Loucy (cell line): ENCODE data around the gene CHST11.

Experiments
- H2AFZ ChIP-seq: fragments of 200-600 bp; sonication (generic); 2 replicates; pipeline ENCODE4 v1.6.0; 2016; ENCODE audit warnings: antibody characterized with exemption, mild to moderate bottlenecking, low read length, moderate library complexity
- H3F3A ChIP-seq: fragments of 200-600 bp; 2 replicates; pipeline ENCODE4 v1.6.0; 2016; ENCODE audit warnings: antibody characterized with exemption, low read depth, mild to moderate bottlenecking
- H3K27me3 ChIP-seq: fragments of 200-600 bp; sonication (generic); 2 replicates; pipeline ENCODE4 v1.6.1; 2014; ENCODE audit warnings: low read length, mild to moderate bottlenecking; ENCODE audit not compliant: insufficient read depth, poor library complexity, severe bottlenecking
- H3K36me3 ChIP-seq: fragments of 200-600 bp; sonication (generic); 2 replicates; pipeline ENCODE4 v1.6.1; 2016; ENCODE audit warnings: low read length; ENCODE audit not compliant: insufficient read depth
- H3K4me1 ChIP-seq: fragments of 200-600 bp; sonication (generic); 2 replicates; pipeline ENCODE4 v1.5.1; 2014; ENCODE audit warnings: low read length, mild to moderate bottlenecking; ENCODE audit not compliant: insufficient read depth, poor library complexity, severe bottlenecking
- H3K4me2 ChIP-seq: fragments of 200-600 bp; sonication (generic); 2 replicates; pipeline ENCODE4 v1.6.0; 2014; ENCODE audit warnings: antibody characterized with exemption, low read length, low read depth, mild to moderate bottlenecking; ENCODE audit not compliant: poor library complexity, severe bottlenecking
- H3K4me3 ChIP-seq: fragments of 200-600 bp; sonication (generic); 2 replicates; pipeline ENCODE4 v1.5.1; 2014; ENCODE audit warnings: low read length, mild to moderate bottlenecking, mixed read lengths; ENCODE audit not compliant: poor library complexity, severe bottlenecking
- H3K79me2 ChIP-seq: fragments of 200-600 bp; sonication (generic); 2 replicates; pipeline ENCODE4 v1.6.1; 2014; ENCODE audit warnings: low read length; ENCODE audit not compliant: insufficient read depth
- H3K9ac ChIP-seq: fragments of 200-600 bp; sonication (generic); 2 replicates; pipeline ENCODE4 v1.6.0; 2014; ENCODE audit warnings: mild to moderate bottlenecking, low read depth, low read length, moderate library complexity; ENCODE audit not compliant: poor library complexity, severe bottlenecking
- H3K9me2 ChIP-seq: fragments of 200-600 bp; sonication (generic); replicated peaks from 2 replicates; pipeline ENCODE4 v1.6.1; 2016; ENCODE audit warnings: low read depth, low read length, mixed read lengths
- H3K9me3 ChIP-seq: fragments of 200-600 bp; sonication (generic); 2 replicates; pipeline ENCODE4 v1.6.1; 2014; ENCODE audit warnings: mild to moderate bottlenecking, antibody characterized with exemption, low read length, low read depth; ENCODE audit not compliant: insufficient read depth
- H4K20me1 ChIP-seq: fragments of 200-600 bp; sonication (generic); 2 replicates; pipeline ENCODE4 v1.6.0; 2014; ENCODE audit warnings: antibody characterized with exemption, low read length, mild to moderate bottlenecking; ENCODE audit not compliant: insufficient read depth, poor library complexity, severe bottlenecking
- EZH2phosphoT487 ChIP-seq: fragments of 200-600 bp; IDR thresholded peaks from 2 replicates; pipeline ENCODE4 v1.6.1; 2018; ENCODE audit warnings: antibody characterized with exemption, mild to moderate bottlenecking, moderate library complexity, borderline replicate concordance
- TF ChIP-seq, protein P1 (sequence below): fragments of 200-600 bp; sonication (generic); conservative IDR thresholded peaks from 2 replicates; pipeline ENCODE4 v1.5.1; 2014; ENCODE audit warnings: mild to moderate bottlenecking, antibody characterized with exemption, low read length

Gene CHST11

DNA sequence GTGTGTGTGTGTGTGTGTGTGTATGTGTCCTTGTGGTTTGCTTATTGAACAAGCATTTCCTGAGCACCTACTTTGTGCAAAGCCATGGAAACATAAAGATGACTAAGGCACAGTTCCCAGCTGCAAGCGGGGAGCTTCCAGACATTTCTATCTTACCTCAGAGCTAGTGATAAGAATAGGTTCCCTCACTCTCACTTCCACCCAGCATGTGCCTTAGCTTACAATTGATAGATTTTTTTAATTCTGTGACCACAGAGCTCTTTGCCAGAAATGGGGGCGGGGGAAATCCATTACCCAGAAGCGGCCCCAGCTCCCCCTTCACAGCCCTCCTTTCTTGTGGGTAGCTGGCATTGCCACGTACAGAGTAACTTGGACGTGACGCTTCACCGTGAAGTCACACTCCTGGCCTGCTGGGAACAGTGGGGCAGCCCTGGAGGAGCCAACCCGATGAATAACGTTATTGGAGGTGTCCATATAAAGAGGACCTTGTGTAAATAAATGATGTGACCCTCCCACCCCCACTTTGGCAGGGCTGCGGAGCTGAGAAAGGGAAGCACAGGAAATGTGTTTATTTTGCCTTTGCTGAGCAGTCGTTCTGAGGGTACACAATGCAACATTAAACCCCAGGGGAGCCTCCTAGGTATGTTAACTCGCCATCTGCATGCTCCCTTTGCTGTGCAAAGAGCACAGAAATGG lies 238.9 kb downstream of the CHST11 start:
- Histone ChIP-seq H3K9ac (peak overlapping the region; percentile 41), H3K9me3 (no peaks in the 10 kb centered on the region), H3K9me2 (no peaks in the 10 kb centered on the region), H3K4me3 (peak overlapping the region; percentile 58), H4K20me1 (peaks cover 73% of the 10 kb centered on the region), H3F3A (no peaks in the 10 kb centered on the region; the same call in 1 of the 2 replicates), H3K4me2 (peak overlapping the region; percentile 73), H3K79me2 (peaks cover 99% of the 10 kb centered on the region), H3K27me3 (no peaks in the 10 kb centered on the region), H3K36me3 (peaks cover 52% of the 10 kb centered on the region), H2AFZ (no peak overlapping the region), H3K4me1 (peaks cover 32% of the 10 kb centered on the region)
- no peak for TF ChIP-seq EZH2phosphoT487
- TF ChIP-seq, protein P1, sequence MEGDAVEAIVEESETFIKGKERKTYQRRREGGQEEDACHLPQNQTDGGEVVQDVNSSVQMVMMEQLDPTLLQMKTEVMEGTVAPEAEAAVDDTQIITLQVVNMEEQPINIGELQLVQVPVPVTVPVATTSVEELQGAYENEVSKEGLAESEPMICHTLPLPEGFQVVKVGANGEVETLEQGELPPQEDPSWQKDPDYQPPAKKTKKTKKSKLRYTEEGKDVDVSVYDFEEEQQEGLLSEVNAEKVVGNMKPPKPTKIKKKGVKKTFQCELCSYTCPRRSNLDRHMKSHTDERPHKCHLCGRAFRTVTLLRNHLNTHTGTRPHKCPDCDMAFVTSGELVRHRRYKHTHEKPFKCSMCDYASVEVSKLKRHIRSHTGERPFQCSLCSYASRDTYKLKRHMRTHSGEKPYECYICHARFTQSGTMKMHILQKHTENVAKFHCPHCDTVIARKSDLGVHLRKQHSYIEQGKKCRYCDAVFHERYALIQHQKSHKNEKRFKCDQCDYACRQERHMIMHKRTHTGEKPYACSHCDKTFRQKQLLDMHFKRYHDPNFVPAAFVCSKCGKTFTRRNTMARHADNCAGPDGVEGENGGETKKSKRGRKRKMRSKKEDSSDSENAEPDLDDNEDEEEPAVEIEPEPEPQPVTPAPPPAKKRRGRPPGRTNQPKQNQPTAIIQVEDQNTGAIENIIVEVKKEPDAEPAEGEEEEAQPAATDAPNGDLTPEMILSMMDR, result no peak

DNA sequence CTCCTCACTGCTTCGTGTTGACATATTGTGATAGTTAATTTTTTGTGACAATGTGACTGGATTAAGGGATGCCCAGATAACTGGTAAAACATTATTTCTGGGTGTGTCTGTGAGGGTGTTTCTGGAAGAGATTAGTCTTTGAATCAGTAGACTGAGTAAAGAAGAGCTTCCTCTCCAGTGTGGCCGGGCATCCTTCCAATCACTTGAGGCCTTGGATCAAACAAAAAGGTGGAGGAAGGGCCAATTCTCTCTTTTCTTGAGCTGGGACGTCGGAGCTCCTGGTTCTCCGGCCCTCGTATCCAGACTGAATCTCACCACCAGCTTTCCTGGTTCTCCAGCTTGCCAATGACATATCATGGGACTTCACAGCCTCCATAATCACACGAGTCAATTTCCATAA lies 240.4 kb downstream of the CHST11 start:
- Histone ChIP-seq H3K4me2 (no peak overlapping the region), H3K36me3 (peaks cover 54% of the 10 kb centered on the region), H3K4me3 (no peak overlapping the region), H3K9me2 (no peaks in the 10 kb centered on the region), H2AFZ (no peak overlapping the region), H3F3A (no peaks in the 10 kb centered on the region; the same call in 1 of the 2 replicates), H3K27me3 (no peaks in the 10 kb centered on the region), H3K9me3 (no peaks in the 10 kb centered on the region), H3K9ac (no peak overlapping the region), H3K79me2 (peaks cover 99% of the 10 kb centered on the region), H3K4me1 (peaks cover 32% of the 10 kb centered on the region), H4K20me1 (peaks cover 89% of the 10 kb centered on the region)
- TF ChIP-seq, protein P1, result no peak
- no peak for TF ChIP-seq EZH2phosphoT487

DNA sequence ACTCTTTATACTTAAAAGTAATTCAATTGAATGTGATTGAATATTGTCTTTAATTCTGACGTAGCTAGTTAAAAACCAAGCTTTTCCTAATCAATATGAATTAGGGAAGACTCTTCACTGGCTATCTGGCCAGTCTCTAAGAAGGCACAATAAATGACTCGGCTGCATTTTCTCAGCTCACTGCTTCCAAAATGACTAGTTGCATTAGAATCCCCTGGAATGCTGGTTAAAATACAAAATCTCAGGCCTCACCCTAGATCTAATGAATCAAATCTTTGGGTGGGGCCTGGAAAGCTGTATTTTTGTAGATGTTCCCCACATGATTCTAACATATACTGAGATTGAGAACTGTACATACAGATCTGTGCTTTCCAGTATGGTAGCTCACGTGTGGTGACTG lies 242.1 kb downstream of the CHST11 start:
- no peak overlapping the region for H3K4me2 ChIP-seq
- H2AFZ ChIP-seq, result no peak overlapping the region
- peaks cover 56% of the 10 kb centered on the region; the same call in 1 of the 2 replicates for H3K36me3 ChIP-seq
- H3K9me2 ChIP-seq, result no peaks in the 10 kb centered on the region
- no peaks in the 10 kb centered on the region; the same call in 1 of the 2 replicates for H3F3A ChIP-seq
- no peak overlapping the region for H3K4me3 ChIP-seq
- H3K9ac ChIP-seq, result no peak overlapping the region
- TF ChIP-seq, protein P1, result no peak
- H3K27me3 ChIP-seq, result no peaks in the 10 kb centered on the region
- no peaks in the 10 kb centered on the region for H3K9me3 ChIP-seq
- peaks cover 27% of the 10 kb centered on the region for H3K4me1 ChIP-seq
- peaks cover 100% of the 10 kb centered on the region for H3K79me2 ChIP-seq
- peaks cover 95% of the 10 kb centered on the region for H4K20me1 ChIP-seq
